Parathyroid adenoma (tissue), 2 donors: Measurements from ENCODE around the gene SCAMP5.

Experiments used
- H2AFZ ChIP-seq: fragments of 300-600 bp; sonication (generic); one replicate; pipeline ENCODE4 v1.7.0; 2017; ENCODE audit warnings: antibody characterized with exemption, mild to moderate bottlenecking
- H3K27ac ChIP-seq: fragments of 300-600 bp; sonication (generic); one replicate; pipeline ENCODE4 v1.7.0; 2017
- H3K27me3 ChIP-seq: fragments of 300-600 bp; sonication (generic); one replicate; pipeline ENCODE4 v1.7.0; 2017; ENCODE audit warnings: low read length; ENCODE audit not compliant: control insufficient read depth, insufficient read depth
- H3K36me3 ChIP-seq: fragments of 300-600 bp; sonication (generic); one replicate; pipeline ENCODE4 v1.7.0; 2017; ENCODE audit warnings: low read length; ENCODE audit not compliant: control insufficient read depth, insufficient read depth
- H3K4me1 ChIP-seq: fragments of 300-600 bp; sonication (generic); one replicate; pipeline ENCODE4 v1.7.0; 2017; ENCODE audit warnings: control low read depth
- H3K4me2 ChIP-seq: fragments of 300-600 bp; sonication (generic); one replicate; pipeline ENCODE4 v1.7.0; 2017; ENCODE audit warnings: low read length
- H3K4me3 ChIP-seq: fragments of 300-600 bp; sonication (generic); one replicate; pipeline ENCODE4 v1.7.0; 2017; ENCODE audit warnings: low read depth, low read length
- H3K79me2 ChIP-seq: fragments of 300-600 bp; sonication (generic); one replicate; pipeline ENCODE4 v1.7.0; 2017; ENCODE audit warnings: control low read depth
- H3K9ac ChIP-seq: fragments of 300-600 bp; sonication (generic); one replicate; pipeline ENCODE4 v1.7.0; 2017; ENCODE audit warnings: mild to moderate bottlenecking
- H3K9me3 ChIP-seq: fragments of 300-600 bp; sonication (generic); one replicate; pipeline ENCODE4 v1.7.0; 2017; ENCODE audit warnings: low read length; ENCODE audit not compliant: control insufficient read depth
- CTCF ChIP-seq: fragments of 300-600 bp; sonication (generic); IDR thresholded peaks from one replicate; pipeline ENCODE4 v1.7.0; 2017; ENCODE audit warnings: antibody characterized with exemption, mild to moderate bottlenecking
- donor health status: primary hyperparathyroidism.

SCAMP5 gene

GRCh38 chr15:74960995-74961588, 34.3 kb upstream of the SCAMP5 start:
- Histone ChIP-seq H3K27ac (no peak overlapping the region), H2AFZ (no peak overlapping the region), H3K4me1 (peaks cover 14% of the 10 kb centered on the region)

GRCh38 chr15:74961616-74962015, 33.7 kb upstream of the SCAMP5 start:
- Histone ChIP-seq H2AFZ (no peak overlapping the region), H3K79me2 (no peaks in the 10 kb centered on the region), H3K27me3 (no peaks in the 10 kb centered on the region), H3K9ac (no peak overlapping the region), H3K9me3 (no peaks in the 10 kb centered on the region), H3K4me3 (no peak overlapping the region), H3K4me1 (peaks cover 14% of the 10 kb centered on the region), H3K27ac (no peak overlapping the region), H3K4me2 (no peak overlapping the region), H3K36me3 (no peaks in the 10 kb centered on the region)
- TF ChIP-seq CTCF = no peak

More at GRCh38 chr15:74960995-74961588, 34.3 kb upstream of the SCAMP5 start:
- no peak for TF ChIP-seq CTCF
- Histone ChIP-seq H3K27me3 (no peaks in the 10 kb centered on the region), H3K4me3 (no peak overlapping the region), H3K36me3 (no peaks in the 10 kb centered on the region), H3K79me2 (no peaks in the 10 kb centered on the region), H3K4me2 (no peak overlapping the region), H3K9me3 (no peaks in the 10 kb centered on the region), H3K9ac (no peak overlapping the region)

GRCh38 chr15:74962219-74962618, 33.1 kb upstream of the SCAMP5 start:
- H3K4me2 ChIP-seq = no peak overlapping the region
- no peak overlapping the region for H3K4me3 ChIP-seq
- no peaks in the 10 kb centered on the region for H3K9me3 ChIP-seq
- H2AFZ ChIP-seq = no peak overlapping the region
- no peak overlapping the region for H3K27ac ChIP-seq
- H3K4me1 ChIP-seq = peaks cover 14% of the 10 kb centered on the region
- TF ChIP-seq CTCF = no peak
- no peak overlapping the region for H3K9ac ChIP-seq
- H3K79me2 ChIP-seq = no peaks in the 10 kb centered on the region
- no peaks in the 10 kb centered on the region for H3K27me3 ChIP-seq
- H3K36me3 ChIP-seq = no peaks in the 10 kb centered on the region

GRCh38 chr15:74962671-74963070, 32.7 kb upstream of the SCAMP5 start:
- Histone ChIP-seq H3K9me3 (no peaks in the 10 kb centered on the region), H3K4me3 (no peak overlapping the region), H3K79me2 (no peaks in the 10 kb centered on the region), H3K4me1 (peaks cover 14% of the 10 kb centered on the region), H3K27me3 (no peaks in the 10 kb centered on the region), H3K4me2 (no peak overlapping the region), H3K36me3 (no peaks in the 10 kb centered on the region), H2AFZ (no peak overlapping the region), H3K9ac (no peak overlapping the region), H3K27ac (no peak overlapping the region)
- TF ChIP-seq CTCF = no peak

- Histone ChIP-seq H3K4me3 (no peak overlapping the region), H3K36me3 (no peaks in the 10 kb centered on the region), H3K9ac (no peak overlapping the region), H3K27ac (peak overlapping the region; percentile 91), H3K4me2 (no peak overlapping the region), H3K27me3 (no peaks in the 10 kb centered on the region), H2AFZ (no peak overlapping the region), H3K9me3 (no peaks in the 10 kb centered on the region), H3K79me2 (no peaks in the 10 kb centered on the region), H3K4me1 (peaks cover 14% of the 10 kb centered on the region)
- TF ChIP-seq CTCF = no peak
These were observed 32.1 kb upstream of the SCAMP5 start for GRCh38 chr15:74963213-74963612.
